Bronchial epithelial cell (primary cell): ENCODE results near the gene NUP54. TPM values are rescaled to one million over a fixed set of nuclear protein-coding genes. Genes with fewer than 3 reads are reported as not detected.

ENCODE experiments used
- DNase-seq: peaks from one replicate; pipeline ENCODE4 v3.0.0-alpha.2; 2010; ENCODE audit warnings: low read depth
- FAIRE-seq: peaks from 2 replicates; lab custom pipeline; 2011; peaks lifted over from hg19 to GRCh38; lab: Jason Lieb, UNC
- H3K27me3 ChIP-seq: 2 replicates; pipeline ENCODE4 v1.5.1; 2011; ENCODE audit warnings: low read length; ENCODE audit not compliant: control insufficient read depth, insufficient read depth
- H3K36me3 ChIP-seq: 2 replicates; pipeline ENCODE4 v1.5.1; 2011; ENCODE audit warnings: low read length; ENCODE audit not compliant: control insufficient read depth, insufficient read depth
- H3K4me3 ChIP-seq: 2 replicates; pipeline ENCODE4 v1.5.1; 2011; ENCODE audit warnings: mild to moderate bottlenecking, low read depth, low read length, control low read depth
- total RNA-seq: library from RNA; depleted of rRNA; stranded (reverse); fragments of >200 nt; gene quantifications from 2 replicates; pipeline ENCODE4 v1.2.1, GENCODE V29; 2014
- TF ChIP-seq, protein P1 (sequence below): IDR thresholded peaks from 2 replicates; pipeline ENCODE4 v1.5.1; 2011; ENCODE audit warnings: mild to moderate bottlenecking, moderate library complexity, low read length, control low read depth, inconsistent platforms; ENCODE audit not compliant: insufficient read depth, severe bottlenecking

NUP54 gene
- total RNA-seq, 1 donor from 2014 or later = 62.4 TPM

DNA sequence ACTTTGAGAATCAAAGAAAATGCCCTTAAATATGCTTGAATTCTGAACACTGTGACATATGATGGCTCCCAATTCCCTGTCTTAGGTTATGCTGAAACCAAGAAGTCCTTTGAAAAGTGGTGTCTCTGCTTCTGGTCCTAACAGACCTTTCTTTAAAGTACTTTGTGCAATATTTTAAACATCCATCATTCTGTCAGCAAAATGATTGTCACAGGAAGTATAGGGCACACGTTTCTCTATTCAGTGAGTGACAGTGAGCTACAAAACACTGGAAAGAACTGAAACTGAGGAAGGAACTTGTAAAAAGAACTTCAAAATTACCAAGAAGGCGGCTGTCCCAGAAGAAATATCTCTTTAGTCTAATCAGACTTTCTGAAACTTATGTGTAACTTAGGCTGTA lies 12.2 kb upstream of the NUP54 start:
- no peak overlapping the region for H3K4me3 ChIP-seq
- TF ChIP-seq, protein P1, sequence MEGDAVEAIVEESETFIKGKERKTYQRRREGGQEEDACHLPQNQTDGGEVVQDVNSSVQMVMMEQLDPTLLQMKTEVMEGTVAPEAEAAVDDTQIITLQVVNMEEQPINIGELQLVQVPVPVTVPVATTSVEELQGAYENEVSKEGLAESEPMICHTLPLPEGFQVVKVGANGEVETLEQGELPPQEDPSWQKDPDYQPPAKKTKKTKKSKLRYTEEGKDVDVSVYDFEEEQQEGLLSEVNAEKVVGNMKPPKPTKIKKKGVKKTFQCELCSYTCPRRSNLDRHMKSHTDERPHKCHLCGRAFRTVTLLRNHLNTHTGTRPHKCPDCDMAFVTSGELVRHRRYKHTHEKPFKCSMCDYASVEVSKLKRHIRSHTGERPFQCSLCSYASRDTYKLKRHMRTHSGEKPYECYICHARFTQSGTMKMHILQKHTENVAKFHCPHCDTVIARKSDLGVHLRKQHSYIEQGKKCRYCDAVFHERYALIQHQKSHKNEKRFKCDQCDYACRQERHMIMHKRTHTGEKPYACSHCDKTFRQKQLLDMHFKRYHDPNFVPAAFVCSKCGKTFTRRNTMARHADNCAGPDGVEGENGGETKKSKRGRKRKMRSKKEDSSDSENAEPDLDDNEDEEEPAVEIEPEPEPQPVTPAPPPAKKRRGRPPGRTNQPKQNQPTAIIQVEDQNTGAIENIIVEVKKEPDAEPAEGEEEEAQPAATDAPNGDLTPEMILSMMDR = no peak
- peaks cover 14% of the 10 kb centered on the region for H3K36me3 ChIP-seq
- no peaks in the 10 kb centered on the region for H3K27me3 ChIP-seq
- FAIRE-seq (no peak), DNase-seq (no peak)

DNA sequence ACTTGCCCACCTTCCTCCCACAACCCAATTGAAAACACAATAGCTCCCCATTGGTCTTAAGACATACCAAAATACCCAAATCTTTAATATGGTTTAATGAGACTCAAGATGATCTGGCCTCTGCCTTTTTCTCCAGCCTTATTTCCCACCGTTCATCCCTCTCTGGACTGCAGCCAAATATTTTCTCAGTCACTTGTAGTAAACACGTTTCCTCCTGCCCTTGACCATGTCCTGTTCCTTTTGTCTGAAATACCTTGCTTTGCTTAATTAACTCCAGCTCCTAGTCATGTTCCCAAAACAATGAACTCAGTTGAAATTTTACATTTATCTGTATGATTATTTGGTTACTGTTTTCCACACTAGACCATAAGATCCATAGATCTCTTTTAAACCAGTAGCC lies 8.4 kb upstream of the NUP54 start:
- peaks cover 5% of the 10 kb centered on the region for H3K36me3 ChIP-seq
- H3K27me3 ChIP-seq = no peaks in the 10 kb centered on the region
- TF ChIP-seq, protein P1 = no peak
- DNase-seq = peak; percentile 37
- no peak overlapping the region for H3K4me3 ChIP-seq
- FAIRE-seq = no peak

DNA sequence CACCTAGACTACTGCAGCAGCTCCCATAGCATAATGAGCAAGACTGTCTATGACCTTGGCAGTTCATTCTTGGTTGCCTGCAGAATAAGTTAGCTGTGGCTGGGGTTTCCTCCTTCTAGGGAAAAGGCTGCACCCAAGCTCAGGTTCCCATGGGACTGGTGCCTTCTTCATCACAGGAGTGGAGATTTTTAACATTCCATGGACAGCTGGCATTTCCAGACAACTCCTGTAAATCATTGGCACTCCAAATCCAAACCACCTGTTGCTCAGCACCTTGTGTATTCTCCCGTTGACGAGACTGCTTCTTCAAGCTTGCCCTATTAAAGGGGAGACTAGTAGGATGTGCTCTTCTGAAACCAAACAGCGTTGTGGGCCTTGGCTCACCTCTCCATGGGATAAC lies 7.8 kb upstream of the NUP54 start:
- no peak for FAIRE-seq
- H3K4me3 ChIP-seq = no peak overlapping the region
- H3K36me3 ChIP-seq = peaks cover 2% of the 10 kb centered on the region
- no peaks in the 10 kb centered on the region for H3K27me3 ChIP-seq
- TF ChIP-seq, protein P1 = no peak
- DNase-seq = no peak

DNA sequence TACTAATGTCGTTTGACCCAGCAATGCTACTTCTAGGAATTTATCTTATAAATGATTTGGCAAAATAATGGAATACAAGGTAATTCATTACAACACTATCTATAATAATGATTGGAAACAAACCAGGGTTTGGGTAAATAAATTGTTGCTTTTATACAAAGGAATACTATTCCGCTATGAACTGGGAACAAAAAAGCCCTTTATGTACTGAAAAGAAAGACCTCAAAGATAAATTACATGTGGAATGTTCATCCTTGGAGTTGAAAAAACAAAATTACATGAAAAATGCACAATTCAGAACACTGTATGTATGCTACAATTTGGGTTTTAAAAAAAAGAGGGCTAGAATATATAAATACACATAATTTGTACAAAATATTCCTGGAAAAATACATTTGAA lies 5.2 kb upstream of the NUP54 start:
- Histone ChIP-seq H3K4me3 (no peak overlapping the region), H3K27me3 (no peaks in the 10 kb centered on the region), H3K36me3 (no peaks in the 10 kb centered on the region)
- TF ChIP-seq, protein P1 = no peak
- FAIRE-seq = no peak
- no peak for DNase-seq

DNA sequence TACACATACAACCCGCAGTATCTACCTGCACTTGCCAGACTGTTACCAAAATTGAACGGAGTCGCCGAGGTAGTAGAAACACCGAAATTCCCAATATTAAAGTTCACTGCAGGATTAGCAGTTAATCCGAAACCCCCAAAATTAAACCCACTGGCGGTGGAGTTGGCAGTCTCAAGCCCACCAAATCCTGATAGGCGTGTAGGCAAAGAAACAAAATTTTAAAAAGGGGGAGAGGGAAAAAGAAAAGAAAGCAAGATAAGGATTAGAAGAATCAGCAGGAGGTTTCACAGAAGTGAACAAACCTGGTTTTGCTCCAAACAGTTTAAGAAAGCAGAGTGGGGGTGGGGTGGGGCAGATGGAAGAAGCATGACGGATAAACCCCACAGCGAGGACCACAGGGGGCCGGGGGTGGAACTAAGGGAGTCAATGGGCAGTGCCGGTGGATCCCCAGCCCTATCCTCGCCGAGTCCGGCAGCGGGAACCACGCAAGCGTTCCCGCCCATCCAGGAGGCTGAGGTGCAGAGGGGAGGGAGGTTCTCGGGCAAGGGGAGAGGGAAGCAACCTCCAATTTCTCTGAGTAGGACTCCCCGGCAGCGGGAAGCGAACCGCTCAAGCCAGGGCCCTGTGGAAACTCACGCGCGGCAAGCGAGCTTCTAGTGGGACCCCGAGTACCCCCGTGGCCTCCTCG lies 599 bp downstream of the NUP54 start:
- H3K36me3 ChIP-seq = no peaks in the 10 kb centered on the region
- no peaks in the 10 kb centered on the region for H3K27me3 ChIP-seq
- FAIRE-seq (no peak), DNase-seq (peak; percentile 67)
- TF ChIP-seq, protein P1 = no peak
- H3K4me3 ChIP-seq = peak overlapping the region; percentile 61

DNA sequence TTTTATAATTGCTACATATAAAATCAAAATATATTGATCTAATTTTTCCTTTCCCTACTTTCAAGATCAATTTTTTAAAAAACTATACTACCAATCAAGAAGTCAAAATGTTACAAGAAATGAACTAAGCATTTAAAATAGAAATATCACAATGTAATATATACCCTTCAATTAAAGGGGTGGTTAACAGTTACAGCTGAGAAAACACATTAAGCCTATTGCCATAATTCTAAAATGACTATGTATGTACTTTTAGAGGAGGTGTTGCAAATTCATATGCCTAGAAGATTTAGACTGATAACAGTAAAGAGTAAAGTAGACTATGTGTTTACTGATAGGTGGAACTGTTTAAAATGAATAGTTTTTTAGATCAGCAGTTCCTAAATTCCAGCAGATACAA lies 3.7 kb downstream of the NUP54 start:
- DNase-seq (no peak), FAIRE-seq (no peak)
- TF ChIP-seq, protein P1 = no peak
- H3K36me3 ChIP-seq = peaks cover 2% of the 10 kb centered on the region
- no peaks in the 10 kb centered on the region for H3K27me3 ChIP-seq
- H3K4me3 ChIP-seq = no peak overlapping the region
